HL-60/S4 treated with phorbol 12-myristate 13-acetate at 8.2 ng/mL for 4 days and 3 days (cell line): Measurements from ENCODE around the gene CFHR4.
"Not testable (repeated sequence)": the region's sequence is repeated elsewhere in the genome, so short reads cannot be mapped to it uniquely, and the experiment has no call there.

Experiments used
- in situ Hi-C: fragments of 300-500 bp; cut with MboI; formaldehyde crosslinking; loops from 2 replicates; pipeline ENCODE4 v1.15.0; 2022; ENCODE audit warnings: low sequenced_read_pairs

CFHR4 gene

DNA sequence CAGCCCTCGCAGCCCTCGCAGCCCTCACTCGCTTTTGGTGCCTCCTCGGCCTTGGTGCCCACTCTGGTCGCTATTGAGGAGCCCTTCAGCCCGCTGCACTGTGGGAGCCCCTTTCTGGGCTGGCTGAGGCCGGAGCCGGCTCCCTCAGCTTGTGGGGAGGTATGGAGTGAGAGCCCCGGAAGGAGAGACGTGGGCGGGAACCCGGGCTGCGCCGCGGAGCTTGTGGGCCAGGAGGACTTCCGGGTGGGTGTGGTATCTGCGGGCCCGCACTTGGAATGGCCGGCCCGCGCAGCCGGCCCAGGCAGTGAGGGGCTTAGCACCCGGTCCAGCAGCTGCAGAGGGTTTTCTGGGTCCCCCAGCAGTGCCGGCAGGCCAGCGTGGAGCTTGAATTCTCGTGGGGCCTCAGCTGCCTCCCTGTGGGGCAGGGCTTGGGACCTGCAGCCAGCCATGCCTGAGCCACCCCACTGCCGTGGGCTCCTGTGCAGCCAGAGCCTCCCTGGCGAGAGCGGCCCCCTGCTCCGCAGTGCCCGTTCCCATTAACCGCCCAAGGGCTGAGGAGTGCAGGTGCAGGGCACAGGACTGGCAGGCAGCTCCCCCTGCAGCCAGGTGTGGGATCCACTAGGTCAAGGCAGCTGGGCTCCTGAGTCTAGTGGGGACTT, 45.8 kb downstream of the CFHR4 start:
- in situ Hi-C loops = no loop called here

DNA sequence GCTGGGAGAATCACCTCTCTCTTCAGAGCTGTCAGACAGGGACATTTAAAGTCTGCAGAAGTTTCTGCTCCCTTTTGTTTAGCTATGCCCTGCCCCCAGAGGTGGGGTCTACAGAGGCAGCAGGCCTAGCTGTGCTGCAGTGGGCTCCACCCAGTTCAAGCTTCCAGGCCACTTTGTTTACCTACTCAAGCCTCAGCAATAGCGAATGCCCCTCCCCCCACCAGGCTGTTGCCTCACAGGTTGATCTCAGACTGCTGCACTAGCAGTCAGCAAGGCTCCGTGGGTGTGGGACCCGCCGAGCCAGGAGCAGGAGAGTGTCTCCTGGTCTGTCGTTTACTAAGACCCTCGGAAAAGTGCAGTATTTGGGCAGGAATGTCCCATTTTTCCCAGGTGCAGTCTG, 53.6 kb downstream of the CFHR4 start:
- in situ Hi-C loops = not testable (repeated sequence)

DNA sequence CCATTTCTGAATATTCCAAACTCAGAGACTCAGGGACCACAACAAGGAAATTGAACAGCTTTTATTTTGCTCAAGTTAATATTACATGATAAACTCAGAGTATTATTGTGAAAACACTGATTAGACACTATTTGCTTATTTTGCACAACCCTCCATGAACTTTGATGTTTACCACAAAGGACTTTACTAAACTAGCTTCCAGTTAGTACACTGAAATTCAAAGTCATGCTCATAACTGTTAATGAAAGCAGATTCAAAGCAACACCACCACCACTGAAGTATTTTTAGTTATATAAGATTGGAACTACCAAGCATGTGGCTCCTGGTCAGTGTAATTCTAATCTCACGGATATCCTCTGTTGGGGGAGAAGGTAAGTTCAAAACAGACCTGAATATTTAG, 55.7 kb downstream of the CFHR4 start, which contains the start of gene CFHR2:
CFHR2 (plus strand) TSS at position 171 of the 400 bp plus-strand sequence; CDS start at position 314, 143 bp downstream.
- in situ Hi-C loops = not testable (repeated sequence)

DNA sequence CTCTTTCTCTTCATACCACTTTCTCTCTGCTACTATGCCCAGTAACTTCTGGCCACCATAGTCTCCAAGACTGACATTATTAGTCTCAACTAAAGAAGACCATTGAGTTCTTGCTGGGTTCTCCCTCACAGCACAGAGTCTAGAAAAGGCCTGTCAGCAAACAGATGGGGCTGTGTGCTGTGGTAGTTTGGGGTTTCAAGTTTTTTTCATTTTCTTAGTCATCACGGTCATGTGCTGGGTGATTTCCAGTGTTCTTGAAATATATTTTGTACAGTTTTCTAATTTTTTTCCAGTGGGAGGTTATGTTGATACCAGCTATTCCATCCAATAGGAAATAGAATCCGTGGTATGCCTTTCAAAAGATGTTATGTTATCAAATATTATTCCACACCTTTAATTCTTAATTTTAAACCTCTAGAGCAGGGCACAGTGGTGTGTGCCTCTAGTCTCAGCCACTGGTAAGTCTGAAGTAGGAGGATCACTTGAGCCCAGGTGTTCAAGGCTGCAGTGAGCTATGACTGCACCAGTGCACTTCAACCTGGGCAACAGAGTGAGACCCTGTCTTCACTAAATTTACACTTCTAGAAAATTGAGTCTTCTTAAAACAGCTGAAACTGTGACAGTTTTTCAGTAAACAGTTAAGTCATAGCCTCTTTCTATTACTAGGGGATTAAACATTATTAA, 64.0 kb downstream of the CFHR4 start:
- in situ Hi-C loops = no loop called here

DNA sequence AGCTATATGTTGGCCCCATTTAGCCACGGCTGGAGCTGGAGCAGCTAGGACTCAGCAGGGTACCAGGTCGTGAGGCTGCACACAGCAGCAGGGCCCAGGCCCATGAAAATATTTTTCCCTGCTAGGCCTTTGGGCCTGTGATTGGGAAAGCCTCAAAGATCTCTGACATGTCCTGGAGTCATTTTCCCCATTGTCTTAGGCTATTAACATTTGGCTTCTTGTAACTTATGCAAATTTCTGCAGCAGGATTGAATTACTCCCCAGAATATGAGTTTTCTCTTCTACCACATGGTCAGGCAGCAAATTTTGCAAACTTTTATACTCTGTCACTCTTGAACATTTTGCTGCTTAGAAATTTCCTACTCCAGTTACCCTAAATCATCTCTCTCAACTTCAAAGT, 66.9 kb downstream of the CFHR4 start:
- in situ Hi-C loops = no loop called here

DNA sequence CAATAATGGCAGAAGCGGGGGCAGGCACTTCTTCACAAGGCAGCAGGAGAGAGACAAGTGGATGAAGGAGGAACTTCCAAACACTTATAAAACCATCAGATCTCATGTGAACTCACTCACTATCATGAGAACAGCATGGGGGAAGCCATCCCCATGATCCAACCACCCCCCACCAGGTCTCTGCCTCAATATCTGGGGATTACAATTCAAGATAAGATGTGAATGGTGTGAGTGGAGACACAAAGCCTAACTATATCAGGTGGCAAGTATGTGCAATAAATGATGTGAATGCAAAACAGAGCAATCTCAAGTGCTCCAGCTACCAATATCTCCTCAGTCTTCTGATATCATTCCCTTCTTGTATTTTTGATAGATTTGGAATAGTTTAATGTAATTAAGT, 68.1 kb downstream of the CFHR4 start:
- in situ Hi-C loops = no loop called here

DNA sequence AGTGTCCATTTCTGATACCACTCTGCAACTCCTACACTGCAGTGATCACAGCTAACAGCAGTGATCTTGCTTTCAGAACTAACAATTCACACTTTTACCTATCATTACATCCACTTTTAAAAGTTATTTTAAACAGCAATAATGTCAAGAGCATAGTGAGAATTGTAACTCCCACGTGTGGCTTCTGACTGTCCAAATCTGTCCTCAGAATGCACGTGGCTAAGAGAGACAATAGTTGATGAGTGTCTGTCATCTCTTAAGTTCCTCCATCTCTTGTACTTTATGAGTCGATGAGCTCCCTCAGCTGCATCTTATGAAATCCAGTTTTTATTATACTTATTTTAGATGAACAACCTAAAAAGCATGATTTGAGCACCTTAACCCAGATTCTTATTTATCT, 73.0 kb downstream of the CFHR4 start:
- in situ Hi-C loops = no loop called here
